OCI-LY1 (cell line): ENCODE results near the gene L3MBTL1.

Experiments
- H2AFZ ChIP-seq: fragments of 200-600 bp; sonication (generic), shearing (Covaris generic); 2 replicates; pipeline ENCODE4 v1.6.0; 2014; ENCODE audit warnings: antibody characterized with exemption, mild to moderate bottlenecking, low read length
- H3F3A ChIP-seq: fragments of 200-600 bp; sonication (generic), shearing (Covaris generic); 2 replicates; pipeline ENCODE4 v1.6.0; 2014; ENCODE audit warnings: mild to moderate bottlenecking, antibody characterized with exemption, low read length, moderate library complexity; ENCODE audit not compliant: insufficient read depth
- H3K27ac ChIP-seq: fragments of 200-600 bp; sonication (generic); 2 replicates; pipeline ENCODE4 v1.5.1; 2014; ENCODE audit warnings: low read length, mixed run types, mild to moderate bottlenecking, low read depth; ENCODE audit not compliant: poor library complexity, severe bottlenecking
- H3K27me3 ChIP-seq: fragments of 200-600 bp; sonication (generic); 2 replicates; pipeline ENCODE4 v1.6.0; 2014; ENCODE audit warnings: antibody characterized with exemption, mild to moderate bottlenecking, low read length, moderate library complexity; ENCODE audit not compliant: insufficient read depth
- H3K36me3 ChIP-seq: fragments of 200-600 bp; sonication (generic); 2 replicates; pipeline ENCODE4 v1.6.1; 2014; ENCODE audit warnings: mild to moderate bottlenecking, antibody characterized with exemption, low read length, moderate library complexity, mixed read lengths; ENCODE audit not compliant: insufficient read depth
- H3K4me1 ChIP-seq: fragments of 200-600 bp; sonication (generic); 2 replicates; pipeline ENCODE4 v1.5.1; 2014; ENCODE audit warnings: mild to moderate bottlenecking, low read length, moderate library complexity; ENCODE audit not compliant: insufficient read depth, severe bottlenecking
- H3K4me2 ChIP-seq: fragments of 200-600 bp; sonication (generic), shearing (Covaris generic); 2 replicates; pipeline ENCODE4 v1.6.1; 2014; ENCODE audit warnings: low read length
- H3K4me3 ChIP-seq: fragments of 200-600 bp; sonication (generic); 2 replicates; pipeline ENCODE4 v1.5.1; 2014; ENCODE audit warnings: low read length, low read depth, mild to moderate bottlenecking, mixed read lengths; ENCODE audit not compliant: poor library complexity, severe bottlenecking
- H3K79me2 ChIP-seq: fragments of 200-600 bp; shearing (Covaris generic); 2 replicates; pipeline ENCODE4 v1.6.1; 2016; ENCODE audit warnings: mixed run types, low read length, mixed read lengths; ENCODE audit not compliant: insufficient read depth
- H3K9ac ChIP-seq: fragments of 200-600 bp; sonication (generic), shearing (Covaris generic); 2 replicates; pipeline ENCODE4 v1.6.1; 2014; ENCODE audit warnings: mild to moderate bottlenecking, low read length, mixed read lengths
- H3K9me2 ChIP-seq: fragments of 200-600 bp; sonication (generic), shearing (Covaris generic); 2 replicates; pipeline ENCODE4 v1.6.1; 2014; ENCODE audit warnings: low read depth, mild to moderate bottlenecking, low read length, mixed read lengths
- H3K9me3 ChIP-seq: fragments of 200-600 bp; shearing (Covaris generic); 2 replicates; pipeline ENCODE4 v1.6.1; 2014; ENCODE audit warnings: low read length, mixed read lengths
- H4K20me1 ChIP-seq: fragments of 200-600 bp; sonication (generic), shearing (Covaris generic); 2 replicates; pipeline ENCODE4 v1.6.0; 2016; ENCODE audit warnings: mild to moderate bottlenecking, low read length; ENCODE audit not compliant: insufficient read depth
- EZH2 ChIP-seq: fragments of 200-600 bp; sonication (generic), shearing (Covaris generic); IDR thresholded peaks from 2 replicates; pipeline ENCODE4 v1.8.0; 2017; ENCODE audit warnings: borderline replicate concordance, mixed run types, mild to moderate bottlenecking, antibody characterized with exemption, low read length, moderate library complexity, mixed read lengths
- TF ChIP-seq, protein P1 (sequence below): fragments of 200-600 bp; sonication (generic), shearing (Covaris generic); IDR thresholded peaks from 2 replicates; pipeline ENCODE4 v1.5.1; 2017; ENCODE audit warnings: mild to moderate bottlenecking, antibody characterized with exemption, low read length, moderate library complexity, mixed read lengths

The L3MBTL1 gene

DNA sequence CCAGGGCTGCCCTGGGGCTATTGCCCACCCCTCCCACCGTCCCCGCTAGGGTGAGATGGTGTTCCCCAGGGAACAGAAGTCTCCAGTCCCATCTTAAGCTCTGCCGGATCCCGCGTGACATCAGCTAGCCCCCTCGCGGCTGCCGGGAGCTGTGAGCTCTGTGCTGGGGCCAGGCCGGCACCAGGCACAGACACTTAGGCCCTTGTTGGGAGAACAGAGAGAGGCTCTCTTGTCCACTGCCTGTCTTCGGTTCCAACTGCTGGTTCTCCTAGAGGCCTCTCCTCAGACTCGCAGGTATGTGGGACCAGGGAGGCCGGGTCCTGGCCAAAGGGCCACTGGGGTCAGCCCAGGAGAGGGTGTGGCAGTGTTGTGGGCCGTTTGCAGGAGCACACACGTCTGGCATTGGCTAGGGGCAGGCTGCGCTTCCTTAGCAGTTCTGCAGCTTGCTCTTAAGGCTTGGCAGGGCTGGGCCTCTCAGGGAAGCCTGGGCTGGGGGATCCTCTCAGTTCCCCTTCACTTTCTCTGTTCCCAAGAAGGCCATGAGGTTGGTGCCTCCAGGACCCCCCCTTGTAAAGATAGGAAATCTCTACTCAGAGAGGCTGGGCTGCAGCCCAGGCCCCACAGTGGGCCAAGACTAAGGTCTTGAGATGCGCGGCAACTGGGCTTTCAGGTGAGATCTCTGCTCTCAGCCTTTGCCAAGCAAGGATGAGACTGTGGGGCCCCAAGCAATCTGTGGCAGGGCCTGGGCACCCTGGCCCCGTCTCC, 57.7 kb downstream of the L3MBTL1 start:
- Histone ChIP-seq H3K27me3 (no peaks in the 10 kb centered on the region), H3K36me3 (no peaks in the 10 kb centered on the region), H3K4me3 (no peak overlapping the region), H3K9me3 (no peaks in the 10 kb centered on the region), H3K4me2 (no peak overlapping the region), H3K4me1 (no peaks in the 10 kb centered on the region), H3K9me2 (no peaks in the 10 kb centered on the region), H3F3A (no peaks in the 10 kb centered on the region), H4K20me1 (no peaks in the 10 kb centered on the region), H3K9ac (no peak overlapping the region), H2AFZ (no peak overlapping the region), H3K79me2 (no peaks in the 10 kb centered on the region), H3K27ac (no peak overlapping the region)
- TF ChIP-seq, protein P1, sequence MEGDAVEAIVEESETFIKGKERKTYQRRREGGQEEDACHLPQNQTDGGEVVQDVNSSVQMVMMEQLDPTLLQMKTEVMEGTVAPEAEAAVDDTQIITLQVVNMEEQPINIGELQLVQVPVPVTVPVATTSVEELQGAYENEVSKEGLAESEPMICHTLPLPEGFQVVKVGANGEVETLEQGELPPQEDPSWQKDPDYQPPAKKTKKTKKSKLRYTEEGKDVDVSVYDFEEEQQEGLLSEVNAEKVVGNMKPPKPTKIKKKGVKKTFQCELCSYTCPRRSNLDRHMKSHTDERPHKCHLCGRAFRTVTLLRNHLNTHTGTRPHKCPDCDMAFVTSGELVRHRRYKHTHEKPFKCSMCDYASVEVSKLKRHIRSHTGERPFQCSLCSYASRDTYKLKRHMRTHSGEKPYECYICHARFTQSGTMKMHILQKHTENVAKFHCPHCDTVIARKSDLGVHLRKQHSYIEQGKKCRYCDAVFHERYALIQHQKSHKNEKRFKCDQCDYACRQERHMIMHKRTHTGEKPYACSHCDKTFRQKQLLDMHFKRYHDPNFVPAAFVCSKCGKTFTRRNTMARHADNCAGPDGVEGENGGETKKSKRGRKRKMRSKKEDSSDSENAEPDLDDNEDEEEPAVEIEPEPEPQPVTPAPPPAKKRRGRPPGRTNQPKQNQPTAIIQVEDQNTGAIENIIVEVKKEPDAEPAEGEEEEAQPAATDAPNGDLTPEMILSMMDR, result no peak
- TF ChIP-seq EZH2, result no peak

DNA sequence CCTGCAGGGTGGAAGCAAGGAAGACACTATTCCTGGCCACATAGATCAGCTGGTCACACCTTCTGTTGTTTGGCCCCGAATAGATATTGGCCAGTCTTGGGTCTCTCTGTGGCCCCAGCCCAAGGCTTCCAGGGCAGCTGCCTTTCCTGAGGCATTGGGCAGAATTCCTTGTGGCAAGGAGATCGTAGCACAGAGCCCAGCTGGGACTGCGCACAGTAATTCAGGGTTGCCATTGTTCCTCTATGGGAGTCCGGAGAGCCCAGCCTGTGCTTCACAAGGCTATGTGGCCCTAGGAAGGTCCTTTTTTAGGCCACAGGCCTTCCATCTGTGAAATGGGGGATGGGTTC, 58.2 kb downstream of the L3MBTL1 start:
- Histone ChIP-seq H2AFZ (no peak overlapping the region), H3K4me1 (no peaks in the 10 kb centered on the region), H3K27me3 (no peaks in the 10 kb centered on the region), H3K4me3 (no peak overlapping the region), H4K20me1 (no peaks in the 10 kb centered on the region), H3F3A (no peaks in the 10 kb centered on the region), H3K9me2 (no peaks in the 10 kb centered on the region), H3K79me2 (no peaks in the 10 kb centered on the region), H3K4me2 (no peak overlapping the region), H3K9ac (no peak overlapping the region), H3K9me3 (no peaks in the 10 kb centered on the region), H3K36me3 (no peaks in the 10 kb centered on the region), H3K27ac (no peak overlapping the region)
- TF ChIP-seq, protein P1, result no peak
- TF ChIP-seq EZH2, result no peak

- Histone ChIP-seq H2AFZ (no peak overlapping the region), H3F3A (no peaks in the 10 kb centered on the region), H3K4me1 (no peaks in the 10 kb centered on the region), H3K9me3 (no peaks in the 10 kb centered on the region), H3K9me2 (no peaks in the 10 kb centered on the region), H3K27ac (no peak overlapping the region), H3K9ac (no peak overlapping the region), H3K27me3 (no peaks in the 10 kb centered on the region), H3K79me2 (no peaks in the 10 kb centered on the region), H3K4me2 (no peak overlapping the region), H4K20me1 (no peaks in the 10 kb centered on the region), H3K4me3 (no peak overlapping the region), H3K36me3 (no peaks in the 10 kb centered on the region)
- TF ChIP-seq, protein P1, result no peak
- TF ChIP-seq EZH2, result no peak
Measured at GRCh38 chr20:43567477-43567876, 60.0 kb downstream of the L3MBTL1 start.
